GM21786 (cell line): ENCODE data around the gene CASP4.

Source experiments
- ATAC-seq: cut with Tn5 transposase; IDR thresholded peaks from one replicate; pipeline ENCODE4 v1.9.1; 2021; ENCODE audit not compliant: unreplicated experiment

CASP4 gene

DNA sequence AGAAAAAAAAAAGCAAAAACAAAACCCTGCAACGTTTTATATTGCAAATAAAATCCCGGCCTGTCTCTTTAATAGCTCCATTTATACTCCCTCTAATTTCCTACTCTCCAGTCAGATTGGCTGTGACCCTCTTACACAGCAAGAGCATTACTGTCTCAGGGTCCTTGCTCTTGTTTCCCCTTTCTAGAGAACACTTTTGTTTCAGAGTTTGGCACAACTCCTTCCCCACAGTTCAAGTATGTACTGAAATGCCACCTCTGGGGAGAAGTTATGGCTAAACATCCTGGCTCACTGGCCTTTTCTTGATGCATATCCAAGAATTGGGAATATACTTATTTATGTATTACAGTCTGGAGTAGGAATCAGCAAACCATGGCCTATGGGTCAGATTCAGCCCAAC, 72.7 kb downstream of the CASP4 start:
- ATAC-seq = no peak

DNA sequence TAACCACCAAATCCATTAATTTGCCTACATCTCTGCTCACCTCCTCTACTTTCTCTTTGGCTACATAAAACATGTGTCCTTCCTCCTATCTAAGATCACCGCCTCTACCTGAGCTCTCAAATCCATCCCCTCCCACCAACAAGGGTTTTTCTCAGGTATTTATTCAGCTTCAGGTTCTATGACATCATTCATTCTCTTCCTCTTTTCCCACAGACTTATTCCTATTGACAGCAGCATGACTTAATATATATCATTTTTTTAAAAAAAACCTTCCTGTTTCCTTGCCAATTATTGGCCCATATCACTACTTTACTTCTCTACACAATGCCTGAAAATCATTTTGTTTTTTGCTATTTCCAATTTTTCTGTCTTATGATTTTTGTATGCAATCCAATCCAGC, 74.5 kb downstream of the CASP4 start:
- ATAC-seq = no peak
